Hematopoietic multipotent progenitor cell treated with erythropoietin and hydrocortisone succinate and interleukin-3 and kit ligand, for 17 days (in vitro differentiated cells): ENCODE measurements around the gene BCAS3.

ENCODE experiments used
- DNase-seq: peaks from one replicate; pipeline ENCODE4 v3.0.0-alpha.2; 2015; ENCODE audit warnings: low spot score

BCAS3 gene

DNA sequence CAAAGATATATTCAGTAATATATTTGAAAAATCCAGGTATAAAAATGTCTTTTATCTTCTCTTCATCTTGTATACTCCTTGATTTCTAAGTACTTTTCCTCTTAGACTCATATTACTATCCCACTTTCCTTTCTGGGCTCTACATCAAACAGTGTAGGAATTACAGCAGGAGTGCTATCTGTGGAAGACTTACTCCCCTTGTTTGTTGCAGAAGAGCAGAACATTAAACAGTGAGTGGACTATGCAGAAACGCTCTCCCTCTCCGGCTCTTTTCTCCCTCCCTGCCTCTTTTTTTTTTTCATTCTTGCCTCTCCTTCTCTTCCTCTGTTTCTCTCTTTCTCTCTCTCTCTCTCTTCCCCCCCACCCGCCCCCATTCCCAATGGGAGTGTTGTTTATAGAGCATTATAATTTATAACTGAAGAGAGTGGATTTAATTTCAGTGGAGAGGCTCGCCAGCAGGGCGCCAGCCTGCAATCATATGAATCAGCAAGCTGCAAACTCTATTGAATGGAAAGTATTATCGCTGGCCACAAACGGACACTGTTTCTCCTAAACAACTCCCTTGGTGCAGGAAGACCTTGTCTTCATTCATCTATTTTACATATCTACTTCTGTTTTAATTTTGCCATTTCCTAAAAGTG, 479.7 kb downstream of the BCAS3 start:
- no peak for DNase-seq

DNA sequence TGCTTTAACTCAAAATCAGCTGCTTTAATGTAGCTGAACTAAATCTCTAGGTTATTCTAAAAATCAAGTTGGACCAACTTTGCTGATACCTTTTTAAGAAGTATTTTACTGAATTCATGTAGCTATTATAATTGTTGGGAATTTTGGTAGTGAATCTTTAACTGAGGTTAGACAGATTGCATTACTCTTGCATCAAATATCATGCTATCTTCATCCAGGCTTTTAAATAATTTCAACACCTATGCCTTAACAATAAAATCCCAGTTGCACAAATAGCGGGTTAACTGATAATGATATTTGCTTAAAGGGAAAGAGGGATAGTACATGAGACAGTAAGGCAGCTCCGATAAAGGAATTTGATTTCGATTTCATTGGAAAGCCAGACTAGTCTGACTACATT, 480.7 kb downstream of the BCAS3 start:
- no peak for DNase-seq

GRCh38 chr17:61159221-61159814, 481.7 kb downstream of the BCAS3 start:
- no peak for DNase-seq

DNA sequence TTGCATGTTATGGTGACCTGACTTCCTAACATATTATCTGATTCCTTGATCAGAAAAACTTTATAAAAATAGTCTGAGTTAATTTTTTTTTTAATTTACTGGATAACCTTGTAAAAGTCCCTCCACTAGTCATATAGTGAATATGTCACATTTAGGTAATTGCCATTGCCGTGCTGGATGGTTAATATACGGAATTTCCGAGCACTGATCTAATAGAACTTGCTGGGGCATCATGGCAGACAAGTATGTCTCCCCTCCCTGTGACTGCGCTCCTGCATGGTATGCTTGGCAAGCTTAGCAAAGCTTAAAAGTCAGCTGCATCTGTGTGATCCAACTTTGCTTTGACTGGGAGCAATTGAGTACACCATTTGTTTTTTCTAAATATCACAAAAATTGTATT, 482.6 kb downstream of the BCAS3 start:
- no peak for DNase-seq

- no peak for DNase-seq
These were observed 483.3 kb downstream of the BCAS3 start for GRCh38 chr17:61160789-61161445.

- DNase-seq: no peak
These were observed 484.0 kb downstream of the BCAS3 start for GRCh38 chr17:61161615-61162134.

GRCh38 chr17:61164517-61164916, 486.9 kb downstream of the BCAS3 start:
- no peak for DNase-seq

- DNase-seq: no peak
These were observed 489.4 kb downstream of the BCAS3 start for GRCh38 chr17:61167075-61167474.

- DNase-seq: no peak
These were observed 490.9 kb downstream of the BCAS3 start for GRCh38 chr17:61168506-61168905.

GRCh38 chr17:61174310-61174709, 496.7 kb downstream of the BCAS3 start:
- no peak for DNase-seq

- DNase-seq: peak; percentile 56
These were observed 497.9 kb downstream of the BCAS3 start for GRCh38 chr17:61175298-61176142.

DNA sequence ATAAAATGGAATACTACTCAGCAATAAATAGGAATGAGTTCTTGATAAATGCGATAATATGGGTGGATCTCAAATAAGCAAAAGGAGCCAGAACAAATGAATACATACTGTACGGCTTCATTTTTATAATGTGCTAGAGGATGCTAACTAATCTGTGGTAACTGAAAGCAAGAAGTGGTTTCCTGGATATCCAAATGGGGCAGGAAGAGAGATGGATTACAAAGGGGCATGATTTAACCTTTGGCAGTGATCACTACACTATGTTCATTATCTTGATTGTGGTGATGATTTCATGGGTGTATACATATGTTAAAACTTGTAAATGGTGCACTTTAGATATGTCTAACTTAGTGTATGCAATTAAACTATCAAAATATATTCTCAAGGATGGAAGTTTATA, 499.7 kb downstream of the BCAS3 start:
- DNase-seq: no peak

- no peak for DNase-seq
These were observed 500.6 kb downstream of the BCAS3 start for GRCh38 chr17:61178284-61178683.

GRCh38 chr17:61179380-61179806, 501.7 kb downstream of the BCAS3 start:
- no peak for DNase-seq

DNA sequence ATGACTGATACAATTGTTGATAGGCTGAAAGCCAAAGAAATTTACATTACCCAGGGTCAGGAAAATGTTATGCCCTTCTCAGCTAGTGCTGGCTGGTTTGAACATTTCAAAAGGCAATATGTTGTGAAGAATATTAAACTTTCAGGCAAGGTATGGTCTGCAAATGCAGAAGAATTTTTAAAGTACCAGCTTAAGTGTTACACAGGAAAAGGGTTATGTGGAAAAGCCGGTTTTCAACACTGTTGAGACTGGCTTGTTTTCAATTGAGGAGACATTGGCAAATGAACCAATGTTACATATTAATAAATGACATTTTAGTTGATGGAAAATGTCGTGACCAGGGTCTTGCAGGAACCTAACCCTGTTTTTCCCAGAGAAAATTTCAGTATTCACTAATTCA, 506.1 kb downstream of the BCAS3 start:
- DNase-seq: no peak

DNA sequence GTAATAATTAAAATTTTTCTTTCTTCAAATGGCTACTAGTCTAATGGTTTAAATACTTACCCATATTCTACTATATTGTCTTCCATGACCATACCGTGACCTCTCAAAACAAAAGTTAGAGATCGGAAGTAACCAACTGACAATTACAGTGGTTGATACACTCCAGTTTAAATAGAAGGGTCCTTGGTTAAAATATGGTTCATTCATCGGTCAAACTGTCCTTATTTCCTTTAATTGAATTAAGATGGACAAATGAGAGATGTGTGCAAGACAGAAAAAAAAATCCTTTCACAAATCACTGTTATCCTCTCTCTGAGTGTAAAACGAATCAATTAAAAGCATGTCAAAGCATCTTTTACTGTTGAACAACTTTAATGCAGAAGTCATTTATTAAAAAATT, 507.7 kb downstream of the BCAS3 start:
- DNase-seq: no peak

GRCh38 chr17:61187038-61187437, 509.4 kb downstream of the BCAS3 start:
- DNase-seq: no peak

DNA sequence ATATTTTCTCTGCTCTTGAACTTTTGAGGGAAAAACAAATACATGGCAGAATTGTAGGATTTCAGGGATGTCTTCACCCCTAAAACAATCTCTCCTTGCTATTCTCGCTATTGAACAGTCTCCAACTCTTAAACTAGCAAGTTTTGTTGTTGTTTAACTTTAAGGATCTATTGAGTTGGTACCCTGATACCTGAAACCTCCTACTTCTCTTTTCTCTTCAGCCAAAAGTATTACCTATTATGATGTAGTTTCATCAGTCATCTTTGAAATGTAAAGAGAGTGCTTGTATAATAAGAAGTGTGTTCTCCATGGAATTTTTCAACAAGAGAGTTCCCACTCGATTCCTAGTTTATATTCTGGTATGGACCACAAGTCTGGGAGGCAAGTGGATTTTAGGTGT, 510.4 kb downstream of the BCAS3 start:
- DNase-seq: no peak

DNA sequence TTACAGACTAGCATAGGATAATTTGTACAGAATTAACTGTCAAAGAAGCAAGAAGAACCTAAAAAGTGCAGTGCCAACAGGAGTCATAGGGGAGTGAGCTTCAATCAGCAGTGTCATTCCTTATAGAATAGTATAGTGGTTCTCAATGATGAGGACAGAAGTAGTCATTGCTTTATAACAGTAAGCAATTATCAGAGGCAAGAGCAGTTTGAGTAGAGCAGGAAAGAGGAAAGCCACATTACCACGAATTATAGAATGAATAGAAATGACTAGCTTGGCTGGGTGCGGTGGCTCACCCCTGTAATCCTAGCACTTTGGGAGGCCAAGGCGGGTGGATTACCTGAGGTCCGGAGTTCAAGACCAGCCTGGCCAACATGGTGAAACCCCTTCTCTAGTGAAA, 512.3 kb downstream of the BCAS3 start:
- DNase-seq: no peak

DNA sequence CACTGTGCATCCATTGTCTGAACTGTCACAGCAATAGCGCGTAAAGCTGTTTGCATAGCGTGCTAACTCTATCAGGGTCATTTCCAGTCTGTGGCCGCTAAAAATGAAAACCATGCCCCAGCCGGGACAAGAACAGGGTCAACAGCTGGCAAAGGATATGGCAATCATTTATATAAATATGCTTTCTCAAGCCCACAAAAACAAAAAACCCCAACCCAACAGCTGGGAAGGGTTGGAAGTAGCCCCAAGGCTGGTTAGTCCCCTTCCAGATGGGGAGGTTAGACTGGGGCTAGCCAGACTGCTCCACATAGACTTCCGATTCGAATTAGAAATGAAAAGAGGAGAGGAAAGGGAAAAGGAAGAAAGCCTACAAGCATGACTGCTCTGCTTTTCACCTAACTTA, 518.7 kb downstream of the BCAS3 start:
- DNase-seq: no peak

GRCh38 chr17:61196799-61197198, 519.1 kb downstream of the BCAS3 start:
- no peak for DNase-seq
